Ovary (tissue), 1 donor: ENCODE data around the gene HOXC9.

Experiments
- EP300 ChIP-seq: sonication (generic); formaldehyde crosslinking; IDR thresholded peaks from one replicate; pipeline ENCODE4 v1.6.1; 2017; ENCODE audit warnings: antibody characterized with exemption
- POLR2A ChIP-seq: fragments of 450-650 bp; IDR thresholded peaks from one replicate; pipeline ENCODE4 v1.6.1; 2017; ENCODE audit warnings: antibody characterized with exemption, mild to moderate bottlenecking, moderate library complexity

DNA sequence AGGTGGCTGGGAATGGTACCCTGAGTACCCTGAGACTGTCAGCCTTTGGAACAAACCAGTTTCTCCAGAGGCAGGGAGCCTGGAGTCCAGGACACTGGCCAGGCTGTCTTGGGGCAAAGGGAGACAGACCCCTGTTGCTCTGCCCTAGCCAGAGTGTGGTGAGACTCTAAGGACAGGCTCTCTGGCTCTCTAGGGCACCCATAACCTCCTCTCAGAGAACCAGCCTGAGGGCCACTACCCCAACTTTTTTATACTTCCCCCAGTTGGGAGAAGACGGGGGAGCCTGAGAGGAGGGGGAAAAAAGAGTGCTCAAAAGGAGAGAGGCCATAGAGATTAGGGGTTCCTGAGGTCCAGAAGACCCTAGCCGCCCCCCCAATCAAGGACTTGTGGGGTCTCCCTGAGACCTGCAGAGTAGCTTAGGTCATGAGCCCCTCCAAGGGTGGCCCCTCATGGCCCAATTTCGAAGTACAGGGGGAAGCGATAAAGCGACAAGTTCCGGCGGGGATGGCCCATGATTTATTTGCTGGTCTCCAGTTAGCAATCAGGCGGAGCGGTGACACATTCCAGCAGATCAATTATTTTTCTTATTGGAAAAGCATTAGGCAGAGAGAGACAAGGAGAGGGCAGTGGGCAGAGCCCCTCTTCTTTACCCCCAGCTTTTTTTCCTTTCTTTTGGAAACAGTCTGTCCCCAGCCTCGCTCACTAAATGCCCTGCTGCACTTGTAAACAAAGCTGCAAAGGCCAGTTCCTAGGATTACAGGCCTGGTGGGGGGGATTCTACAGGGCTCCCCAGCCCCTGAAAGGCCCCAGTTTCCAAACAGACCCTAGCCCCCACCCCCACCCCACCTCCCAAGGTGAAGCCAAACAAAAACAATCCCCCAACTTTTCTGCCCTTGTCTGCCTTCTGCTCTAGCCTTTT, 10.4 kb downstream of the HOXC9 start:
- no peak for TF ChIP-seq POLR2A
- no peak for TF ChIP-seq EP300
